ENCODE measurements around the gene TMCC2. TPM values are rescaled to one million over a fixed set of nuclear protein-coding genes. Genes with fewer than 3 reads are reported as not detected.
A peak's percentile ranks its signal among the peaks of the same experiment; 100 is the strongest.

TMCC2 gene
- total and polyA plus RNA-seq, 2 of the 8 experiments (the other 6 are each of a cell fraction or from before 2014, with no cell fraction given), result 6.7 to 6.8 TPM

DNA sequence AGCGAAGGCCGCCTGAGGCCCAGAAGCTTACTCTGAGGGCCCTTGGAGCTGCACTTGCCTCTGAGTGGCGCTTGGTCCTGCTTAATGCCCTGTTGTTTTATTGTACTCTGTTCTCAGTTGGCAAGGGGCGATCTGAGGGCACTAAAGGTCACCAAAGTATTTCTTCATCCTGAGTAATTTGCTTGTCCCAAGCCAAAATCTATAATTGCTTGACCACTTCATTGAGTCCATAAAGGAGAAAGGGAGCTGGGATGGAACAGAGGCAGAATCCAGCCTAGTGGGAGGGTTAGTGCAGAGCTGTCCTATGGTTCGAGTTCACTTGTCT, 94.2 kb downstream of the TMCC2 start:
- no peak overlapping the region; a peak in 1 of 7 replicates for H3K9ac ChIP-seq (replicated peaks in 1 of 4; ENCODE audit: extremely low read depth in 1 of 4, low read depth in 3 of 4, low read length in 3 of 4)
- ChIA-PET CTCF (ENCODE audit: partially characterized antibody) (interaction anchor here (1.2 to 67.1 kb wide), 9 partner anchors 9 to 260 kb away, joined by 3 to 2424 read pairs (median 9); partner anchors contain the start of gene TMCC2), POLR2A (ENCODE audit: partially characterized antibody) (interaction anchor here (0.5 to 11.0 kb wide), 20 partner anchors 8 to 1241 kb away, joined by 3 to 134 read pairs (median 5); no protein-coding TSS in a partner anchor)
- 0 out of 2 replicates have a peak overlapping the region, but pooled peaks have one; percentile 78 for H2BK12ac ChIP-seq (ENCODE audit: low read depth, low read length)
- H3K27me3 ChIP-seq (replicated peaks in 1 of 4; ENCODE audit: control insufficient read depth in 3 of 4, extremely low read depth in 1 of 4, insufficient read depth in 3 of 4, low read length in 3 of 4), result no peaks in the 10 kb centered on the region
- H3K4me1 ChIP-seq (replicated peaks in 1 of 4; ENCODE audit: control insufficient read depth in 3 of 4, insufficient read depth in 4 of 4, low read length in 3 of 4), result peaks cover 22 to 36% (median 27%) of the 10 kb centered on the region in 4 experiments
- TF ChIP-seq, protein P1, sequence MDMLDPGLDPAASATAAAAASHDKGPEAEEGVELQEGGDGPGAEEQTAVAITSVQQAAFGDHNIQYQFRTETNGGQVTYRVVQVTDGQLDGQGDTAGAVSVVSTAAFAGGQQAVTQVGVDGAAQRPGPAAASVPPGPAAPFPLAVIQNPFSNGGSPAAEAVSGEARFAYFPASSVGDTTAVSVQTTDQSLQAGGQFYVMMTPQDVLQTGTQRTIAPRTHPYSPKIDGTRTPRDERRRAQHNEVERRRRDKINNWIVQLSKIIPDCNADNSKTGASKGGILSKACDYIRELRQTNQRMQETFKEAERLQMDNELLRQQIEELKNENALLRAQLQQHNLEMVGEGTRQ (IDR thresholded peaks at IDR 0.05; ENCODE audit: low read length), result no peak
- TF ChIP-seq CEBPB (IDR thresholded peaks at IDR 0.05; ENCODE audit: low read depth, low read length), result no peak
- TF ChIP-seq ASH2L (IDR thresholded peaks at IDR 0.05; ENCODE audit: low read length), result no peak
- no peak for TF ChIP-seq SRF (IDR thresholded peaks at IDR 0.05; ENCODE audit: low read depth, low read length)
- TF ChIP-seq POLR2A (IDR thresholded peaks at IDR 0.05; ENCODE audit: control extremely low read depth in 1 of 2, low read depth in 2 of 2, low read length in 2 of 2), result no peak
- TF ChIP-seq CREB1 (IDR thresholded peaks at IDR 0.05), result no peak
- TF ChIP-seq POU5F1 (IDR thresholded peaks at IDR 0.05; ENCODE audit: low read depth, low read length), result no peak
- no peak for TF ChIP-seq CTBP2 (IDR thresholded peaks at IDR 0.05; ENCODE audit: borderline replicate concordance, insufficient read depth, insufficient read length, low read length)
- TF ChIP-seq CBX8 (IDR thresholded peaks at IDR 0.05; ENCODE audit: borderline replicate concordance, low read depth, low read length), result no peak
- no peak for TF ChIP-seq SIN3A (conservative IDR thresholded peaks at IDR 0.05 in 1 of 2, IDR thresholded peaks at IDR 0.05 in 1 of 2; ENCODE audit: low read depth in 1 of 2, low read length in 2 of 2)
- no peak for TF ChIP-seq SP2 (IDR thresholded peaks at IDR 0.05; ENCODE audit: low read length)
- no peak for TF ChIP-seq SIRT6 (IDR thresholded peaks at IDR 0.05; ENCODE audit: low read length)
- H3K36me3 ChIP-seq (ENCODE audit: control insufficient read depth in 2 of 4, insufficient read depth in 4 of 4, low read length in 3 of 4), result peaks cover 0 to 4% (median 0%) of the 10 kb centered on the region in 4 experiments; a peak in 2 of 8 replicates
- peak overlapping the region; percentile 6; the same call in 1 of the 2 replicates for H2BK20ac ChIP-seq (ENCODE audit: low read length)
- no peak overlapping the region for H3K14ac ChIP-seq (ENCODE audit: insufficient read length)
- H3K4me3 ChIP-seq (ENCODE audit: extremely low read depth in 1 of 4, insufficient read depth in 2 of 4, low read depth in 3 of 4, low read length in 4 of 4), result peak overlapping the region in 1 of 4 experiments; percentile 93; a peak in 2 of 8 replicates
- peaks cover 26% of the 10 kb centered on the region for H3K79me1 ChIP-seq (ENCODE audit: low read depth, low read length)
- H4K20me1 ChIP-seq (replicated peaks in 1 of 2; ENCODE audit: control insufficient read depth in 1 of 2, insufficient read depth in 2 of 2, low read length in 2 of 2), result peaks cover 8 to 23% of the 10 kb centered on the region in 2 experiments
- H3K27ac ChIP-seq (ENCODE audit: low read depth, low read length), result no peak overlapping the region
- no peak overlapping the region; the same call in 1 of the 2 replicates for H2AK5ac ChIP-seq (ENCODE audit: low read depth, low read length)
- H3K79me2 ChIP-seq (ENCODE audit: control insufficient read depth in 1 of 2, insufficient read depth in 2 of 2, low read length in 2 of 2), result peaks cover 20 to 40% of the 10 kb centered on the region in 2 experiments
- no peak overlapping the region for H2BK5ac ChIP-seq (ENCODE audit: low read depth, low read length)
- H3K56ac ChIP-seq (replicated peaks; ENCODE audit: insufficient read length, low read depth, low read length), result no peak overlapping the region
- H2BK15ac ChIP-seq (ENCODE audit: low read length), result peak overlapping the region; percentile 90; the same call in 1 of the 2 replicates
- H3K9me3 ChIP-seq (ENCODE audit: insufficient read depth in 2 of 2, low read depth in 1 of 2, low read length in 1 of 2), result no peaks in the 10 kb centered on the region
- no peak overlapping the region for H3K23ac ChIP-seq (ENCODE audit: insufficient read length)
- FAIRE-seq (no peak), DNase-seq (ENCODE audit: low read depth in 1 of 2, low spot score in 2 of 2) (no peak)
- H4K91ac ChIP-seq (replicated peaks; ENCODE audit: insufficient read length, low read length), result no peak overlapping the region
- no peak overlapping the region for H4K8ac ChIP-seq (ENCODE audit: extremely low read depth, insufficient read depth, low read length)
- H3K23me2 ChIP-seq (ENCODE audit: low read depth, low read length), result peaks cover 8% of the 10 kb centered on the region
- H4K5ac ChIP-seq (ENCODE audit: insufficient read length, low read depth, low read length), result no peak overlapping the region
- H3K18ac ChIP-seq (ENCODE audit: extremely low read depth, low read length), result peak overlapping the region; percentile 85; the same call in 1 of the 2 replicates
- H3K4me2 ChIP-seq (ENCODE audit: insufficient read depth in 1 of 2, low read depth in 2 of 2, low read length in 2 of 2), result peak overlapping the region in 1 of 2 experiments; percentile 65; a peak in 2 of 4 replicates
- H3K4ac ChIP-seq (replicated peaks; ENCODE audit: insufficient read length, low read depth, low read length), result no peak overlapping the region
- H2BK120ac ChIP-seq (replicated peaks; ENCODE audit: low read depth, low read length), result no peak overlapping the region
- H2AFZ ChIP-seq (ENCODE audit: low read length), result no peak overlapping the region
- 28% methylated on average over 5 of the region's 5 CpGs; no CpG with 5 or more reads in 1 of the 2 experiments for WGBS, 2 experiments (ENCODE audit: extremely low coverage in 1 of 2, insufficient coverage in 1 of 2, insufficient read length in 1 of 2, insufficient replicate concordance in 2 of 2, low coverage in 1 of 2, low lambda C conversion rate in 2 of 2, missing lambda C conversion rate in 1 of 2)

All from H1 (cell line).